HG02623 (cell line): Measurements from ENCODE around the gene EIF3K.

Experiments used
- ATAC-seq: cut with Tn5 transposase; IDR thresholded peaks from one replicate; pipeline ENCODE4 v1.9.1; 2021; ENCODE audit warnings: moderate library complexity; ENCODE audit not compliant: unreplicated experiment

Gene EIF3K

DNA sequence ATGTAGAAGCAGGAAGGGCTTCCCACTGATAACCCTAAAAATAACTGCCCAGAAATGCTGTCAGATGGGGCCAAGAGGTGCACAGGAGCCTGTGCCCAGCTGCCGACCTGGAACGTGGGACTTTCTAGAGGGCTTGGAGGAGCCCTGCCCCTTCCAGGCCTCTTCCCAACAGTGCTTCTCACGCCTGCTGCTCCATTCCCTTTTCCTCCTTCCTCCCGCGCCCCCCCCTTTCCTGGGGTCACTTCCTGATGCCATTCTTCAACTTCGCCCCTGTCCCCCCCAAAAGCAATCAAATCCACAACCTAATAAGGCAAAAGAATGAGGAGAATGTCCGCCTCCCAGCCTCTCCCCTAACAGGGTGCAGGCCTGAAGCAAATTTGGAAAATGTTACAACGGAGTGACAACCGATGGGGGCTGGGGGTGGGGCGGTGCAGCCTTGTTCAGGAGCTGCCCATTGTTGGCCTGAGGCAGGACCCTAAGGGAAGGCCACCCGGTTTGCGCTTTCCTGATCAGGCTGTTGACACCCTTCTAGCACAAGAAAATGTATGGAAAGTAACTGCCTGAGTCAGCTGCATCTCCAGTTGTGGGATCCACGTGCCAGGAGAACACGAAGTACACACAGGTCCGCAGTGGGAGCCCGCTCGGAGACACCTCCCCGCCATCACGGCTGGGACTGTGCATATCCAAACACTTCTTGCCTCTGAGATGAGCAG, 47.1 kb downstream of the EIF3K start:
- no peak for ATAC-seq

DNA sequence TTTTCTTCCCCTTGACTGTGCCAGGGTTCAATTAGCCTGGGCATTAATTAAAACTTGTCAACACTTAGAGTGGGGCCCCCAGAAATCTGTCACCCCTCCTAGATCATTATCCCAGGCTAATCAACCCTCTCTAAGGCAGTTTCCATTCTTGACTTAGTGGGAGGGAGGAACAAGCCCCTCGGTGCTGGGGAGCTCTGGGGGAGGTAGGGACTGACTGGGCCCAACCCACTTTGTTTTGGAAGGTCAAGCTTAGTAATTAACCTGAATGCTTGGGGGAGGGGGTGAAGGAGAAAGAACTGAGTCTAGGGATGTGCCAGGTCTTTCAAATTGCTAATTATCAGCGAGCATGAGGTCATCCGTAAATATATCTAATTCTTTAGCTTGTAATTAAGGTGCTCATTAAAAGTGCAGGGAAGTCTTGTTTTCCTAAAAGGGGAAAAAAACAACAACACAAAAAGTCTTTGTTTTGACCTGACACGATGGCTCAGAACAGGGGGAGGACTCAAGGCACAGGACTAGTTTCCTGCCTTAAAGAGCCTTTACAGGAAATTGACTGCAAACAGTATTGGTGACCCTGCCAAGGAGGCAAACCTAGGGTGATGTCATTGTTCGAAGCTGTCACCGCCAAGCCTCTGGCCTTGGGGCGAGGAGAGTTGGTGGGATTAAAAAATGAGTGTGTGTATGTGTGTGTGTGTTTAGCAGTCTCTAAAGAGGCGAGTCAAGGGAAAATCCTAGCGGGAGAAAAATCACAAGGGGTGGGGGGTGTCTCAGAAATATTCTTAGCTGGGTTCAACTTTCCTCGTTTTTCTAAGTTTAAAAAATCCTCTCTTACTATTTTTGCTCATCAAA, 47.9 kb downstream of the EIF3K start:
- no peak for ATAC-seq

DNA sequence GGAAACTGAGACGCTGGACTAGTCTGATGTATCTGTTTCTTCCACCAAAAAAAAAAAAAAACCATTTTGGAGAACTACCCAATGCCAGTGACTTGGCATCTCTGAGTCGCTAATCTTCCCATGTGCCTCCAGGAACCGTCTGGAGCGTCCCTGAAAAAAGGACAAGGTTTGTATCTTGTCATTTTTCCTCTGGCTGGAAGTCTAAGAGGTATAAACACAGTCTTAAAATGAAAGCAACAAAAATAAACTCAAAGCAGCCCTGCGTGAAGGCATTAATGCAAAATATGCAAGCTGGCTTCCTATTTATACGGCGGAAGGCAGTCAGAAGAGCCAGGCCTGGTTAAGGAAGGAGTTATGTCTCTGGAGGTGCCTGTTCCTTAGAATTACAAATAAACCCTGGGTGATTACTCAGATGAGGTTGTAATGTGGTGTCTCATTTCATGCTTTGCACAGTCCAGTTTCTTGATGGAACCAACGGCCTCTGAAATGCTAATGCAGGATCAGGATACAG, 48.7 kb downstream of the EIF3K start:
- ATAC-seq = no peak

DNA sequence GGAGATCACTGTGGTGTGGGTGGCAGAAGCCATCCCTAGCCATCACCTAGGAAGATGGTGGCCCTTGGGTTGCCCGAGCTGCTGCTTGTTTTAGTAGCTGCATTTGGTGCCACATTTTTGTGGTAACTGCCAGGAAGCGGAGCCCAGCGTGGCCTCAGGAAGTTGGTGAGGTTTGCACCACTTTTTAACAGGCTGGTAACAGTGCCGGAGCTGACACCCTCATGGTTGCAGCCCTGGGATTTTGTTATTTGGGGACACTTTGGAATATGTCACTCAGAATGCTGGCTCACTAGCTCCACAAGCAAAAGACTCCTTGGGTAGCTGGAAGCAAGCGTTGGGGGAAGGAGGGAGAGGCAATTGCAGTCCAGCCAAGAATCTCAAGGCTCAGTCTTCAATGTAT, 50.6 kb downstream of the EIF3K start:
- ATAC-seq = no peak

DNA sequence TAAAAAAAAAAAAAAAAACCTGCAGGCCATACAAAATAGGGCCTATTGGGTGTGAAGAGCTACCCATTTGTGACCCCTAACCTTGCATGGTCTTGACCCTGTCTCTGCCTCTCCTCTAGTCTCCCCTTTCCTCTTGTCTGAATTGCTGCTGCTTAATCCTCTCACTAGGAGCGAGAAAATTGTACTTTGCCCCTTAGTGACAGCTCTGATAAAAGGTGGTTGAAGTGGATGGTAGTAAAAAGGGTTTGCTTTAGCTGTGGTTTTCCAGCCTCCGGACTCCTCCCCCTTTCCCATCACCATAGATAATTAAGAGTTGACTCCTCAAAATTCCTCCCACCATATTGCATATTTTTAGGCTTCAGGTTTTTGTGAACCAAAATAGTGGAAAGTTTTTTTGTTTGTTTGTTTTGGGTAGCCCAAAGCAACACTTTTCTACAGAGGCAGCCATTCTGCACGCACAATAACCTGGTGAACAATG, 52.0 kb downstream of the EIF3K start:
- ATAC-seq = no peak

- ATAC-seq = no peak
Measured at GRCh38 chr19:38671654-38672053, 52.7 kb downstream of the EIF3K start.

- no peak for ATAC-seq
Measured at GRCh38 chr19:38673030-38673429, 54.0 kb downstream of the EIF3K start.

DNA sequence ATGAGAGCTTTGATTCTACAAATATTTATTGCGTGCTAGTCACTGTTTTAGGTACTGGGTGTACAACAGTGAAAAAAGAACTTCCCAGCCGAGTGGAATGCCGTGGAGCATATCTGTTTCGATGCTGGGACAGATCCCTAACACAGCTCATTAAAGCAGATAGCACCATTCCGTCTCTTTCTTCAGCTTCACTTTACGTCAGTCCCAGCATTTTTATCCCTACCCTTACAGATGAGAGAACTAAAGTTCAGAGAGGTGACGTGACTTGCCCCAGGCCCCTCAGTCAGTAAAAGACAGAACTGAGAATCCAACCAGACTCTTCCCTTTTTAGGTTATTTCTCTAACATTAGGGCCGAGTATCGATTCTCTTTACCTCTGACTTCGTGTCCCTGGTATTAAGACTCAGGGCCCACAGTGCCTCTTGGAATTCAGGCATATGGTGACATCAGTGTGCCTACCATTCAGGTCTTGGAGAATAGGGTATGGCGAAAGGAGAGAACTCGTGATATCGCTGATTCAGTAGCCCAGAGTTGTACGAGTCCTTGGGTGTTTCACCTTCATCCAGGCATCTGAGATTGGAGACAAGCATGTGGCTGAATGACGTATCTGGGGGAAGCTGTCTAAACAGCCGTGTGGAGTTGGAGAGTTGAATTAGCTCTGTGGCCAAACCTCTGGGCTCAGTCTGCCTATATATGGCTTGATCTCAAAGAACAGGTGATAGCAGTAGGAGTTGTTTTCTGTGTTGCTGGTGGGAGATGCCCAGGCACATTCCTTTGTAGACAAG, 55.6 kb downstream of the EIF3K start:
- ATAC-seq = no peak

- no peak for ATAC-seq
Measured at GRCh38 chr19:38675611-38676010, 56.6 kb downstream of the EIF3K start.

GRCh38 chr19:38676023-38676877, 57.3 kb downstream of the EIF3K start:
- no peak for ATAC-seq

DNA sequence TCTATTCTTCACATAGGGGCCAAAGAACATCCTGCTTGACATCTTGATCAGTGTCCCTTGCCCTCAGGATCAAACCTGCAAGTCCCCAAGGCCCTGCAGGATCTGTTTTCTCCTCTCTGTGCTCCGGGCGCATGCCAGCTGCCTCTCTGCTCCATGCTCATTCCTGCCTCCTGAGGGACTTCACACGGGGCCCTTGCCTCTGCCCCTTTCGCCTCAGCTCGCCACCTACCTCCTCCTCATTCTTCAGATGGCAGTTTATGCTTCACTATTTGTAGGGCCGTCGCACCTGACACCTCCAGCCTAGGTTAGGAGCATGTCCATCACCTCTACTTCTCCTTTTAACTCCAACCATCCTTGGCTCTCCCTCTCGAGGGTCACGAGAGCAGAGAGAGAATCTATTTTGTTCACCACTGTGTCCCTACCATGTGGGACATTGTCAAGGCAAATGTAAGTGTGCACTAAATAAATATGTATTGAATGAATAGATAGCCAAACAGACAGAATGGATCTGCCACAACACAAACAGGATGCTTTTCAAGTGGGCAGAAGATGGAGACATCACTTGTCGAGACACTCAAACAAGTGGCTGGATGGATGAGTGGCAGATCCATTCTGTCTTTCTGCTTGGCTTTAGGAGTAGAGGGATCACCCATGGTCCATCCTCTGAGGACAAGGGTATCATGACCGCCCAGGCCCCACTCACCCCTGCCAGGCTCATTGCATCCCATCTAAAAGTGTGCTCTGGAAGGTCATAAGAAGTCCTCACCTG, 58.1 kb downstream of the EIF3K start:
- ATAC-seq = no peak

DNA sequence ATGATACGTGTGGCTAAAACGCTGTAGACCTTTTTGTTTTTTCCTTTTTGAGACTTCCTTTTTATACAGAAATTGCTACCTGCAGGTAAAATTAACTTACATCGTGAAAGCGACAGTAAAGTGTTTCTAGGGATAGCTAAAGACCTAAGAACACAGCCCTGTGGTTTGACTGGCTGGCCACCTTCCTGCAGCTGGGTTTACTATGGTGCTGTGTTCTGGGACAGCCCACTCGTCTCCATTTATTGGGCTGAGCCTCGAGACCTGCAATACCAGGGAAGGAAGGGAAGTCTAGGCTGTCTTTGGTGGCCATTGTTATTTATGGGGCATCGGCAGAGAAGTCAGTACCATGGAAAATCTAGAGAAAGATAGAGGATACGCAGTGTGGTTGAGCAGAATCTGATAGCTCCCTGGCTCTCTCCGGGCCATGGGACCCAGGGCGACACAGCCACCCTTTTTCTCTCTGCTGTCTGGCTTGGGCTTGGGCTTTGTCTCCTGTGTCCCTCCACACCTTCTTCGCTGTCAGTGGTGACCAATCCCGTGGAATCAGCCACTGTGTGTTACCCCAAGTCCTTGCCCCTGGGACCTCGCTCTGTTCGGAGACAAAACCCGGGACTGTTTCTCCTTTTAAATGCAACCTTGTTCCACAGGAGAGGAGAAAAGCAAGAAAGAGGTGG, 59.4 kb downstream of the EIF3K start:
- ATAC-seq = no peak

- ATAC-seq = no peak
Measured at GRCh38 chr19:38678891-38679494, 60.0 kb downstream of the EIF3K start.

DNA sequence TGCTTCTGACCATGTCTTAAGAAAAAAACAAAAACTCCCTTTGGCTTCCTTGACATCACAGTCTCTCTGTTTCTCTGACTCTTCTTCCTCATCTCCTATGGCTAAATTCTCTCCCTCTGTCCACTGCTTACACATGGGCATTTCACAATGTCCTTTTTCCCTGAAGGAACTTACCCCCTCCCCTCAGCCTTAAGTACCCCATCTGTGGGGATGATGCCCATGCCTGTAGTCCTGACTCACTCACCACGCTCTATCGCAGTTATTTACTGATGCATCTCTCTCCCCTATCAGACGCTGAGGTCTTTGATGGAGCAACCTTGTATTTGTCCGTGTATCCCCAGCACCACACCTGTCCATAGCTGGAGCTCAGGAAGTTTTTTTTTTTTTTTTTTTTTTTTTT, 60.9 kb downstream of the EIF3K start:
- ATAC-seq = no peak

DNA sequence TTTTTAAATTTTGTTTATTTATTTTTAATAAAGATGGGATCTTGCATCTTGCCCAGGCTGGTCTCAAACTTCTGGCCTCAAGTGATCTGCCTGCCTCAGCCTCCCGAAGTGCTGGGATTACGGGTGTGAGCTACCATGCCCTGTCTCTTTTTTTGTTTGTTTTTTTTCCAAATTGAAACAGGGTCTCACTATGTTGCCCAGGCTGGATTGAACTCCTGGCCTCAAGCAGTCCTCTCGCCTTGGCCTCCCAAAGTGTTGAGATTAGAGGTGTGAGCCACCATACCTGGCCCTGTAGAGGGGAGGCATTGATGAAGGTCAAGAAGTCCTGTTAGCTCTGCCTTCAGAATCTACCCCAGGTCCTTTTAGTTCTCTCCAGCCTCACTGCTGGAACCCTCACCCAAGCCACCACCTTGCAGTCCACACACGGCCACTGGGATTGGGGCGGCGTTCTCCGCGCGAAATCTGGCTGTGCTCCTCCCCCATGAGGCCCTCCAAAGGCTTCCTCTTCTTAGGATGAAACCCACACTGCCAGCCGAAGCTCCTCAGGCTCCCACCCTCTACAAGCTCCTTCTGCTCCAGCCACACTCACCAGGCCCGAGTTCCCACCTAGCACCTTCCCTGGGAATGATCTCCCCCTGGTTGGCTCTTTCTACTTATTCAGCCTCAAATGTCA, 63.3 kb downstream of the EIF3K start:
- no peak for ATAC-seq

GRCh38 chr19:38682872-38683392, 63.9 kb downstream of the EIF3K start:
- no peak for ATAC-seq

DNA sequence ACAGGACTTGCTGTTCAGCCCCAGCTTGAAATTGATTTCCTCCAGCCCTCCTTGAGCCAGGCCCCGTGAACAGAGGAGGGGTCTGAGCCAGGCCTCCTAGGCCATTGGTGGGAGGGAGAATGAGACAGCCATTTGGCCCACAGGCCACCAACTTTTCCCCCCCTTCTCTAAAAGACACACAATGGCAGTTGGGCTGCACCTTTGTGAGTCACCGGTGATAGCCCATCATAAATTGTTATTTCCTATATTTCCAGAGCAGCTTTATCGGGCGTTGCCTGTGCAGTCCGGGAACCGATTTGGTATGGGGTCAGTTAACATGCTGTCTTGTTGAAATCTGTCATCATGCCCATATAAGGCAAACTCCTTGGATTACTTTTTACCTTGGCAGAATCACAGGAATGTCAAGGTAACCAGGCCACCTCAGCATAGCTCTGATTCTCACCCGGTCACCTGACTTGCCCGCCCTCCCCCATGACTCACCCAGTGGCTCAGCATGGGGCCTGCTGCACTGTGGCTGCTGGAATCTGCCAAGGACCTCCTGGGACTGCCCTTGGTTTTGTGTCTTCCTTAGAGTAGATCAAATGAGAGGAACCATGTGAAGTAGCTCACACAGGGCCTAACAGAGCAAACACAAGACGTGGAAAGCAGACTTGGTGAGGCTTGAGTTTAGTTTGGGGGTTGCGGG, 64.5 kb downstream of the EIF3K start:
- ATAC-seq = no peak
